HG02588 (cell line): ENCODE results near the gene FN3K.

ENCODE experiments used
- ATAC-seq: cut with Tn5 transposase; IDR thresholded peaks from one replicate; pipeline ENCODE4 v1.9.1; 2021; ENCODE audit warnings: mild to moderate bottlenecking, moderate library complexity; ENCODE audit not compliant: unreplicated experiment

Gene FN3K

GRCh38 chr17:82703036-82703745 is 32.2 kb upstream of the FN3K start:
- ATAC-seq: no peak

DNA sequence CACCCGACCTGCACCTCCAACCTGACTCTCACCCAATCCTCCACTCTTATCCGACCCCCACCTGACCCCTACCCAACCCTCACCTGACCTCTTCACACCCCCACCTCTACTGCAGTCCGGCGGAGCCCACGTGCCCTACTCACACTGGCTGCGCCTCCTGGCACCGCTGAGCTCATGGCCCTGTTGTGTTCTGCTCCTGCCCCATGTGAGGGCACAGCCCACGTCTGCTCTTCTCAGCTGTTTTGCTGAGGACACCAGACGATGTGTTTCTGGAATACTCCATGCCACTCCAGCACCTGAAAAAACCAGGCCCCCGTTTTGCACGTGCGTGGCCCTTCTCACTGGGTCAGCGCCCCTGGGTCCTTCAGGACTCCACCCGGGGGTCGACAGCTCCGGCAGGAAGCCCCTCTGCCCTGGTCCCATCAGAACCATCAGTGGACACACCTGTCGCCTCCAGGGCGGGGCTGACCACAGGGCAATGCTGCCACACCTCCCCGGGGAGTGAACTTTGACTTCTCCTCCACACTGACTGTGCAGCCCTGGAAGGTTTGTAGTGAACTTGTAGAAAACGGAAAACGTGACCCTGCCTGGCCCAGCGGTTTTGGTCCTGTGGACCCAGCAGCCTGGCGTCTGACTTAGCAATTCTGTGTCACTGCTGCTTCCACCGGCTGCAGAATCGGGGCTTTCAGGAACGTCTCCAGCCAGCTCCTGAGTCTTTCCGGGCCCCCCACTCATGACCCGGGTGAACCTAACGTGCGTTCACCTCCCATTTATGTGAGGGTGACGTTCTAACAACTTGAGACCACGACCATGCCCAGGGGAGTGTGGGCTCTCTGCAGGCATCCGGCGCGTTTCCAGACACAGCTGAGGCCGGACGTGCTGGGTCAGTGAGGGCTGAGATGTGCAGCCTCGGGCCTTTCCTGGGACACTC is 31.2 kb upstream of the FN3K start:
- no peak for ATAC-seq

DNA sequence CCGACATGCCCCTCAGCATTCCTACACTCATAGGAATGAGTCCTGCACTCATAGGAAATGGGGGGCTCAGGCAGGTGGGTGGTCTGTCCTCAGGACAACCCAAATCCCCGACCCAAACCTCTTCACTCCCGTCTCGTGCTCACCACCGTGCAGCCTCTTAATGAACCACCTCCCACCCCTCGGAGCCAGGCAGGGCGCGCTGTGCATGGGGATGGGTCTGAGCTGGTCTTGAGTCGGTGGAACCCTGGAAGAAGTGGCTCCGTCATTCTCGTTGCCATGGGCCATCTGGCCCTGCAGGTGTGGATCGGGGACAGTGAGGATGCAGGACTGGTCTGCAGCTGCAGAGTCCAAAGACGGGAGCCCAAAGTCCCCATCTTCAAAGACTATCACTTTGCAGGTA is 30.5 kb upstream of the FN3K start:
- ATAC-seq: no peak

- no peak for ATAC-seq
These were observed 29.7 kb upstream of the FN3K start for GRCh38 chr17:82705756-82706155.

- ATAC-seq: no peak
These were observed 26.3 kb upstream of the FN3K start for GRCh38 chr17:82709024-82709675.

DNA sequence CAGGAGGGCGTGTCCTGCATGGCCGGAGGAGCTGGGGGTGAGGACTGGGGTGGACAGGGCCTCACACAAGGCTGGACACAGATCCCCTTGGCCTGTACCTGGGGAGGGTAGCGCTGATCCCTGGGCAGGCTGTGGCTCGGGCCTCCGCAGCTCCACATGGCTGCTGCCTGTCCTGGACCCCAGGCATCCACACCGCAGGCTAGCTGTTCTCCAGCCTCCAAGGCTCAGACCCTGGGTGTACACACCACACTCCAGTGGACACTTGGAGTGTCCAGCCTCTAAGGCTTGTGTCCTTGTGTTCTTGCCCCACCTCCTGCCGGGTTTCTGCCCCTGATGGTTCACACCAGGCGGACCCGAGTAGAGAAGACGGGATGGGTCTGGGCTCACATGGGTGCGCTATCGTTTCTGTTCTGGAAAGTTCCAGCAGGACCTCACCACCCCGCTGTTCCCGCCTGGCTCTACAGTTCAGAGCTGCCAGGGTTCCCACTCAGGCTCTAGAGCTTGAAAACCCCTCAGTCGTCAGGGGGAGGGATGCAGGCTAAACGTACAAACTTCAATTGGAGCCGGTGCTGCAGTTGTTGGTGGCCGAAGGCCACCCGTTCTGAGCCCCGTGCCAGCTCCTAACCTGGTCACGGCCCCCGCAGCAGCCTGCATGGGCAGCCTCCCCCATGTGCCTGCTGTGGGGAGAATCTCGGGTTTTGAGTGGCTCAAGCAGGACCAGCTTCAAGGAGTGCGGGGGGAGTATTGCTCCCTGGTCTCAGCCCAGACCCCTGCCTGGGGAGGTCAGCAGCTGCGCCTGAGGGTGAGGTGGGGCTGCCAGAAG is 25.5 kb upstream of the FN3K start:
- no peak for ATAC-seq

- no peak for ATAC-seq
These were observed 24.7 kb upstream of the FN3K start for GRCh38 chr17:82710499-82711232.

DNA sequence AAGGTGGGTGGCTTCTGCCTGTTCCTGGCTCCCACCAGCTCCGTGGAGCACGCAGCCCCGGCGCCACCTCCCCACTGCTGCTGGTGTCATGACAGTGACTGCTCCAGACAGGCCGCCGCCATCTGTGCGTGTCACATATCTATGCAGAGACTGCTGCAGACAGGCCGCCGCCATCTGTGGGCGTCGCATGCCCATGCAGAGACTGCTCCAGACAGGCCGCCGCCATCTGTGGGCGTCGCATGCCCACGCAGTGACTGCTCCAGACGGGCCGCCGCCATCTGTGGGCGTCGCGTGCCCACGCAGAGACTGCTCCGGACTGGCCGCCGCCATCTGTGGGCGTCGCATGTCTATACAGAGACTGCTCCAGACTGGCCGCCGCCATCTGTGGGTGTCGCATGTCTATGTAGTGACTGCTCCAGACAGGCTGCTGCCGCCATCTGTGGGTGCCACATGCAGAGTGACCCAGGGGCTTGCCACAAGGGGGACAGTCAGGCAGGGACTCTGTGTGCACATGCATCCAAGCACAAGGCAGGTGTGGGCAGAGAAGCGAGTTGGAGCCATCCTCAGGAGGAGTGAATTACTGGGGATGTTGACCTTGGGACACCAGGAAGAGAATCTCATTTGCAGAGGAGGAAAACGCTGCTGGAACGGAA is 22.2 kb upstream of the FN3K start:
- ATAC-seq: no peak

- ATAC-seq: peak; percentile 70
These were observed 19.0 kb upstream of the FN3K start, which contains the start of gene FN3KRP for GRCh38 chr17:82716203-82717010. TSS of gene FN3KRP (plus strand) at chr17:82716706. CDS start at chr17:82716756, 50 bp downstream.

- no peak for ATAC-seq
These were observed 16.3 kb upstream of the FN3K start for GRCh38 chr17:82718986-82719685.

DNA sequence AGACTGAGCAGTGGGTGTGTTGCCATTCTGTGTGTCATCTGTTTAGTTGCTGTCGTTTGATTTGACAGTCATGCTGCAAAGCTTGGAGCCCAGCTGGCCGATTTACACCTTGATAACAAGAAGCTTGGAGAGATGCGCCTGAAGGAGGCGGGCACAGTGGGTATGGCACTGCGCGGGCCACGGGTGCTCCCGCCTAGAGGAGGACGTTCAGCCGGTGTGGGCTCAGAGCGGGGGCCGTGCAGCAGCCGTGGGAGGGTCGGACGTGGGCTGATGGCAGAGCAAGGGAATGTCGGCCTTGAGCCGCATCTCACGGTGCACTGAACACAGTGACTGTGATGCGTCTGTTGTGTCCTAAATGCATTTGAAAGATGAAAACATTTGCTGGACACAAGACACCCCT is 15.2 kb upstream of the FN3K start:
- ATAC-seq: no peak

DNA sequence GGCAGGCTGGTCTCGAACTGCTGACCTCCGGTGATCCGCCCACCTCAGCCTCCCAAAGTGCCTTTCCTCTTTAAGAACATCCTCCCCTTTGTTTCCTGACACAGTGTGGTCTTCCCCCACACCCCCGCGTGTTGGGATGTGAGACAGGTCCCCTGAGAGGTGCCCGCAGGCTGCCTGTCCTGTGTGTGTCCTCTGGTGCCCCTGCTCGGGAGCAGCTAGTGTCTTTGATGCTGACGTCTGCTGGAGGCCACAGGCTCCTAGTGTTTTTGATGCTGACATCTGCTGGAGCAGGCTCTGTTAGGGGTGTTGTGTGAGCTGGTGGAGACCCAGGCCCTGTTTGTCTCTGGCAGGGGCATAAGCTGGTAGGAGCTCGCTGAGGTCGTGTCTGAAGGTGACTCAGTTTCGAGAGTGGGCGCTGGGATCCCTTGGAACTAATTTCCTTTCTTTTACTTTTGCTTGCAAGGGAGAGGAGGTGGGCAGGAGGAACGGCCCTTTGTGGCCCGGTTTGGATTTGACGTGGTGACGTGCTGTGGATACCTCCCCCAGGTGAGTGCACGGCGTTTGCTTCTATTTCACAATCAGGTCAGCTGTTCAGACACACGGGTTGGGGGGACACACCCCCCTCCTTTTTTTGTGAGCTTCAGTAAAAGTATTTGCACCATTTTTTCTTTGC is 12.9 kb upstream of the FN3K start:
- no peak for ATAC-seq

DNA sequence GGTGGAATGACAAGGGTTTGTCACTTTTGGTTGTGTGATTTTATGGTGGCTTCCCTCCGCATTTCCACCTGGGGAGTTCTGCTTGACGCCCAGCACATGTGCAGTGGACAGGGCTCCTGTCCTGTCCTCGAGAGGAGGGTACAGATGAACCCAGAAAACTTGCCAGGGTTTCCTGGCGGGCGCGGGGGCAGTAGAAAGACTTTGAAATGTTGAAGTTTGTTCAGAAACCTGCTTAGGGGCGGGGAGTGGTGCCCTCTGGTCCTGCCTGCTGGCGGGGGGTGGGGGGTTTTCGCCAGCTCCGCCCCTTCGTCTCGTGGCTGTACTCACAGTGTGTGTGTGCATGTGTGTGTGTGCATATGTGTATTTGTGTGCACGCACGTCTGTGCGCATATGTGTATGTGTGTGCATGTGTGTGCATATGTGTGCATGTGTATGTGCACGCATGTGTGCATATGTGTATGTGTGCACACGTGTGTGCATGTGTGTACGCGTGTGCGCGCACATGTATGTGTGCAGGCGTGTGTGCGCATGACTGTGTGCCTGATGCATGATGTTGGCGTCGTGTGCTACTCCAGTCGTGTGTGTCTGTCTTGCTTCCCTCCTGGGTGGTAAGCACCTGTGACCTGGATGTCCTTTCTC is 12.1 kb upstream of the FN3K start:
- ATAC-seq: no peak

GRCh38 chr17:82726427-82726826 is 9.0 kb upstream of the FN3K start:
- no peak for ATAC-seq

- no peak for ATAC-seq
These were observed 5.7 kb upstream of the FN3K start for GRCh38 chr17:82729479-82730260.

- ATAC-seq: no peak
These were observed 3.2 kb upstream of the FN3K start for GRCh38 chr17:82732118-82732743.
